Measurements from ENCODE around the gene TTC8. TPM values are rescaled to one million over a fixed set of nuclear protein-coding genes. Genes with fewer than 3 reads are reported as not detected.

The TTC8 gene
- total RNA-seq, 1 experiment from 2014 or later = 26.6 TPM

DNA sequence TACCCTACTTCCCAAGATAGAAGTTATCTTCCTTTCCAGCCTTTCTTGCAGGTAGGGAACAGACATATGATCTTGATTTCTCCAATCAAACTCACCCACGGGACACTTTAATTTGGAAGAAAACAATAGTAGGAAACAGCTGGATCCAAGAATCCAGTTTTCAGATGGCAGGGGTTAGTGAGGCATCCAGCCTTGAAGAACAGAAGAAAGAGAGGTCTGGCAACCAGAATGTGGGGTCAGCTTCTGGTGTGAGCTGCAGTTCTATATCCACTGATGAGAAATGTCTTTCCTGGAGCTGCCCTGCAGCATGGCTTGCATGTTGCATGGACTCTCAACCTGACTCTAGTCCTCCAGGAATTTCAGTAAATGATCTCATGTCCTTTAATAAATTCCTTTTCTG lies 83.8 kb downstream of the TTC8 start:
- H3K27me3 ChIP-seq (replicated peaks; ENCODE audit: insufficient read depth, low read depth, low read length, poor library complexity) = no peaks in the 10 kb centered on the region
- BruUV-seq (replicated peaks) = no TSS peak
- intact Hi-C loops (cut with micrococcal nuclease; ENCODE audit: unreplicated experiment) = no loop called here
- H3K36me3 ChIP-seq (ENCODE audit: insufficient read depth, low read length, poor library complexity, severe bottlenecking) = no peaks in the 10 kb centered on the region
- H3K9me3 ChIP-seq (ENCODE audit: low read depth, low read length, poor library complexity, severe bottlenecking) = no peaks in the 10 kb centered on the region
- POLR2A ChIA-PET (ENCODE audit: low non-redundant PET) = no interaction called here
- no peaks in the 10 kb centered on the region for H3K4me1 ChIP-seq (ENCODE audit: insufficient read depth, low read length, poor library complexity, severe bottlenecking)
- DNase-seq (ENCODE audit: low spot score) = no peak
- TF ChIP-seq CTCF (conservative IDR thresholded peaks at IDR 0.05; ENCODE audit: low read depth, low read length) (no peak), EZH2 (IDR thresholded peaks at IDR 0.05; ENCODE audit: borderline replicate concordance, low read depth, low read length, poor library complexity, severe bottlenecking) (no peak)
- H3K4me3 ChIP-seq (ENCODE audit: low read depth, low read length, poor library complexity, severe bottlenecking) = no peak overlapping the region
- CTCF ChIA-PET = no interaction called here
- no peak overlapping the region for H3K27ac ChIP-seq (ENCODE audit: low read depth, low read length, poor library complexity, severe bottlenecking)

- Histone ChIP-seq H3K27me3 (replicated peaks; ENCODE audit: insufficient read depth, low read depth, low read length, poor library complexity) (no peaks in the 10 kb centered on the region), H3K4me1 (ENCODE audit: insufficient read depth, low read length, poor library complexity, severe bottlenecking) (no peaks in the 10 kb centered on the region), H3K4me3 (ENCODE audit: low read depth, low read length, poor library complexity, severe bottlenecking) (no peak overlapping the region), H3K27ac (ENCODE audit: low read depth, low read length, poor library complexity, severe bottlenecking) (no peak overlapping the region), H3K36me3 (ENCODE audit: insufficient read depth, low read length, poor library complexity, severe bottlenecking) (no peaks in the 10 kb centered on the region), H3K9me3 (ENCODE audit: low read depth, low read length, poor library complexity, severe bottlenecking) (no peaks in the 10 kb centered on the region)
- POLR2A ChIA-PET (ENCODE audit: low non-redundant PET) = no interaction called here
- BruUV-seq (replicated peaks) = no TSS peak
- intact Hi-C loops (cut with micrococcal nuclease; ENCODE audit: unreplicated experiment) = no loop called here
- DNase-seq (ENCODE audit: low spot score) = no peak
- CTCF ChIA-PET = no interaction called here
- TF ChIP-seq CTCF (conservative IDR thresholded peaks at IDR 0.05; ENCODE audit: low read depth, low read length) (no peak), EZH2 (IDR thresholded peaks at IDR 0.05; ENCODE audit: borderline replicate concordance, low read depth, low read length, poor library complexity, severe bottlenecking) (no peak)
Observed at GRCh38 chr14:88910386-88910785, 85.9 kb downstream of the TTC8 start.

- DNase-seq (ENCODE audit: low spot score) = no peak
- H3K27me3 ChIP-seq (replicated peaks; ENCODE audit: insufficient read depth, low read depth, low read length, poor library complexity) = no peaks in the 10 kb centered on the region
- H3K36me3 ChIP-seq (ENCODE audit: insufficient read depth, low read length, poor library complexity, severe bottlenecking) = no peaks in the 10 kb centered on the region
- H3K4me1 ChIP-seq (ENCODE audit: insufficient read depth, low read length, poor library complexity, severe bottlenecking) = no peaks in the 10 kb centered on the region
- no peaks in the 10 kb centered on the region for H3K9me3 ChIP-seq (ENCODE audit: low read depth, low read length, poor library complexity, severe bottlenecking)
- POLR2A ChIA-PET (ENCODE audit: low non-redundant PET) = no interaction called here
- no TSS peak for BruUV-seq (replicated peaks)
- CTCF ChIA-PET = no interaction called here
- intact Hi-C loops (cut with micrococcal nuclease; ENCODE audit: unreplicated experiment) = no loop called here
- no peak overlapping the region for H3K27ac ChIP-seq (ENCODE audit: low read depth, low read length, poor library complexity, severe bottlenecking)
- TF ChIP-seq CTCF (conservative IDR thresholded peaks at IDR 0.05; ENCODE audit: low read depth, low read length) (no peak), EZH2 (IDR thresholded peaks at IDR 0.05; ENCODE audit: borderline replicate concordance, low read depth, low read length, poor library complexity, severe bottlenecking) (no peak)
- H3K4me3 ChIP-seq (ENCODE audit: low read depth, low read length, poor library complexity, severe bottlenecking) = no peak overlapping the region
Observed at GRCh38 chr14:88911809-88912208, 87.4 kb downstream of the TTC8 start.

Data from A673 (cell line).